K562 (cell line): ENCODE measurements around the gene SCAMP5. TPM values are rescaled to one million over a fixed set of nuclear protein-coding genes. Genes with fewer than 3 reads are reported as not detected.

ENCODE experiments used
- ATAC-seq: fragments of 200-7000 bp; cut with Tn5 transposase; 3 replicates; pipeline ENCODE4 v1.9.1; 2020; ENCODE audit warnings: moderate library complexity
- BruUV-seq: library from RNA; stranded (reverse); fragments of 400-500 nt; replicated peaks from 2 replicates; lab custom pipeline; 2021; lab: Mats Ljungman, UMichigan
- CTCF ChIA-PET: fragments of 300-600 bp; formaldehyde crosslinking; extraction: SDS; loops from one replicate; lab custom pipeline; 2021; ENCODE audit warnings: low intra/inter-chr PET ratio; lab: Yijun Ruan, JAX
- POLR2A ChIA-PET: fragments of 300-600, 350-650 bp; sonication (Branson Sonifier 250); formaldehyde crosslinking; extraction: SDS; loops from one replicate; lab custom pipeline; 2021; ENCODE audit warnings: antibody characterized with exemption, inconsistent platforms; lab: Yijun Ruan, JAX
- DNase-seq, 4 experiments: peaks; one replicate each; pipeline versions ENCODE4 v3.0.0 to v3.0.0-alpha.2; 2011 to 2018; ENCODE audit warnings: low spot score in 3 of 4, mixed read lengths in 3 of 4; ENCODE audit errors: extremely low read depth in 1 of 4
- FAIRE-seq: peaks from 2 replicates; lab custom pipeline; 2011; peaks lifted over from hg19 to GRCh38; lab: Jason Lieb, UNC
- H2AFZ ChIP-seq: 2 replicates; pipeline ENCODE4 v1.6.0; 2011; ENCODE audit warnings: low read depth, low read length, control low read depth, inconsistent platforms
- H3K27ac ChIP-seq: fragments of 200-600 bp; 3 replicates; pipeline ENCODE4 v1.8.0; 2011; ENCODE audit warnings: low read depth, mild to moderate bottlenecking, control low read depth, inconsistent platforms, low read length, moderate library complexity, mixed read lengths; ENCODE audit errors: extremely low read depth
- H3K27me3 ChIP-seq, 2 experiments: fragments of 300-600 bp in 1 of 2; 2 replicates in 1 of 2; 3 replicates in 1 of 2; pipeline versions ENCODE4 v1.6.0 to v1.8.0; 2011; ENCODE audit warnings: inconsistent platforms in 2 of 2, low read length in 2 of 2, mild to moderate bottlenecking in 1 of 2, mixed read lengths in 1 of 2, moderate library complexity in 1 of 2; ENCODE audit not compliant: control insufficient read depth in 2 of 2, insufficient read depth in 2 of 2
- H3K36me3 ChIP-seq: fragments of 300-600 bp; 3 replicates; pipeline ENCODE4 v1.8.0; 2011; ENCODE audit warnings: mild to moderate bottlenecking, low read length, inconsistent platforms; ENCODE audit not compliant: control insufficient read depth, insufficient read depth
- H3K4me1 ChIP-seq, 2 experiments: fragments of 200-600 bp in 1 of 2; replicated peaks in 1 of 2; 2 replicates in 1 of 2; 3 replicates in 1 of 2; pipeline versions ENCODE4 v1.5.1 to v1.8.0; 2011; ENCODE audit warnings: inconsistent platforms in 2 of 2, low read length in 2 of 2, mild to moderate bottlenecking in 1 of 2, mixed read lengths in 1 of 2, moderate library complexity in 1 of 2; ENCODE audit not compliant: control insufficient read depth in 2 of 2, insufficient read depth in 2 of 2
- H3K4me2 ChIP-seq: 2 replicates; pipeline ENCODE4 v1.6.1; 2011; ENCODE audit warnings: low read length, control low read depth, inconsistent platforms, mixed read lengths; ENCODE audit not compliant: insufficient read depth
- H3K4me3 ChIP-seq: fragments of 200-600 bp; sonication (generic), shearing (Covaris generic); 2 replicates; pipeline ENCODE4 v1.5.1; 2016; ENCODE audit warnings: control low read depth, inconsistent platforms
- H3K79me2 ChIP-seq: fragments of 200-600 bp; 3 replicates; pipeline ENCODE4 v1.8.0; 2011; ENCODE audit warnings: low read length, inconsistent platforms; ENCODE audit not compliant: control insufficient read depth, insufficient read depth
- H3K9ac ChIP-seq, 2 experiments: 2 replicates each; pipeline versions ENCODE4 v1.6.0 to v1.6.1; 2011; ENCODE audit warnings: low read depth in 2 of 2, low read length in 2 of 2, control low read depth in 1 of 2, inconsistent platforms in 1 of 2, mild to moderate bottlenecking in 1 of 2, mixed read lengths in 1 of 2; ENCODE audit not compliant: insufficient read depth in 1 of 2
- H3K9me1 ChIP-seq: one replicate; pipeline ENCODE4 v1.6.0; 2011; ENCODE audit warnings: inconsistent platforms, mild to moderate bottlenecking, low read length, moderate library complexity; ENCODE audit not compliant: control insufficient read depth, insufficient read depth
- H3K9me3 ChIP-seq: replicated peaks from 2 replicates; pipeline ENCODE4 v1.5.1; 2011; ENCODE audit warnings: low read depth, low read length, inconsistent platforms; ENCODE audit not compliant: control insufficient read depth, insufficient read depth
- H4K20me1 ChIP-seq: replicated peaks from 2 replicates; pipeline ENCODE4 v1.6.1; 2011; ENCODE audit warnings: low read length, inconsistent platforms, mixed read lengths; ENCODE audit not compliant: control insufficient read depth, insufficient read depth
- CREBBP ChIP-seq: IDR thresholded peaks from one replicate; pipeline ENCODE4 v1.6.1; 2012; ENCODE audit warnings: low read depth, mild to moderate bottlenecking, control low read depth, inconsistent platforms, low read length
- CTCFL ChIP-seq: IDR thresholded peaks from 2 replicates; pipeline ENCODE4 v1.6.1; 2011; ENCODE audit warnings: borderline replicate concordance, low read depth, mild to moderate bottlenecking, moderate library complexity, low read length; ENCODE audit not compliant: insufficient read depth, poor library complexity, severe bottlenecking
- DPF2 ChIP-seq: fragments of 450-650 bp; IDR thresholded peaks from 2 replicates; pipeline ENCODE4 v1.6.1; 2016
- FOXJ3 ChIP-seq: sonication (generic); formaldehyde crosslinking; IDR thresholded peaks from 2 replicates; pipeline ENCODE4 v1.4.0; 2020; ENCODE audit warnings: mild to moderate bottlenecking, missing genetic modification reagents
- JUNB ChIP-seq: fragments of 450-650 bp; formaldehyde crosslinking; conservative IDR thresholded peaks from 2 replicates; pipeline ENCODE4 v1.4.0; 2020; ENCODE audit warnings: mild to moderate bottlenecking
- PATZ1 ChIP-seq: fragments of 250-450 bp; sonication (Bioruptor Pico); IDR thresholded peaks from 2 replicates; pipeline ENCODE4 v1.5.0; 2020; ENCODE audit warnings: mild to moderate bottlenecking, borderline replicate concordance
- POLR2H ChIP-seq: IDR thresholded peaks from 2 replicates; pipeline ENCODE4 v1.6.1; 2016; ENCODE audit warnings: missing genetic modification characterization, low read depth, mild to moderate bottlenecking, control low read depth, missing compliant biosample characterization, moderate library complexity
- RBM22 ChIP-seq: fragments of 200-400 bp; formaldehyde crosslinking; IDR thresholded peaks from 2 replicates; pipeline ENCODE4 v1.6.1; 2018; ENCODE audit warnings: low read length, low read depth; ENCODE audit not compliant: poor library complexity, severe bottlenecking
- RHOXF2B ChIP-seq: fragments of 250-450 bp; sonication (Bioruptor Pico); conservative IDR thresholded peaks from 2 replicates; pipeline ENCODE4 v1.5.1; 2021
- SRSF1 ChIP-seq: fragments of 200-400 bp; formaldehyde crosslinking; IDR thresholded peaks from 2 replicates; pipeline ENCODE4 v1.6.1; 2017; ENCODE audit warnings: mild to moderate bottlenecking, low read depth, low read length, moderate library complexity
- TEAD1 ChIP-seq, 2 experiments: fragments of 450-650 bp in 1 of 2; sonication (generic) in 1 of 2; formaldehyde crosslinking; IDR thresholded peaks; 2 replicates each; pipeline versions ENCODE4 v1.4.0 to v1.8.0; 2020 to 2022; ENCODE audit warnings: mild to moderate bottlenecking in 2 of 2, missing genetic modification reagents in 1 of 2
- ZBTB11 ChIP-seq, 3 experiments: fragments of 200-800 bp in 1 of 3; fragments of 250-450 bp in 1 of 3; fragments of 450-650 bp in 1 of 3; sonication (Bioruptor Pico) in 1 of 3; sonication (Bioruptor generic) in 1 of 3; formaldehyde crosslinking in 1 of 3; IDR thresholded peaks; 2 replicates each; pipeline versions ENCODE4 v1.6.1 to v1.8.0; 2016 to 2022; ENCODE audit warnings: mild to moderate bottlenecking in 2 of 3, missing genetic modification characterization in 2 of 3, missing compliant biosample characterization in 1 of 3, moderate library complexity in 1 of 3
- ZNF445 ChIP-seq: fragments of 250-450 bp; sonication (Bioruptor Pico); IDR thresholded peaks from 2 replicates; pipeline ENCODE4 v1.4.0; 2020; ENCODE audit warnings: low read depth, mild to moderate bottlenecking, moderate library complexity
- WGBS: fragments of 100-300 bp; shearing (Covaris generic); methylation state at CpG from one replicate; pipeline ENCODE4 v1.1.6; 2016; ENCODE audit warnings: low coverage, mixed read lengths; ENCODE audit not compliant: insufficient coverage; ENCODE audit errors: missing lambda C conversion rate; 5-methylcytosine and 5-hydroxymethylcytosine counted together
- in situ Hi-C: fragments of 300-500 bp; cut with MboI; formaldehyde crosslinking; loops from 4 replicates; pipeline ENCODE4 v1.15.0; 2018; ENCODE audit warnings: inconsistent platforms, mixed read lengths
- intact Hi-C: fragments of 100-400 bp; cut with micrococcal nuclease; formaldehyde crosslinking; loops from 2 replicates; pipeline ENCODE4 v1.14.2; 2022
- polyA plus RNA-seq, 8 experiments: library from polyadenylated mRNA; depleted of rRNA in 4 of 8; stranded (reverse) in 5 of 8; unstranded in 3 of 8; fragments of >200 nt; fragmentation: Nextera tagmentation in 2 of 8; fragmentation: Illumina TruSeq in 1 of 8; extraction: Ambion mirVana in 2 of 8; extraction: Trizol in 1 of 8; gene quantifications; 2 replicates each; pipeline versions ENCODE4 v1.2.1 to v1.2.3, GENCODE V29; 2011 to 2014; ENCODE audit warnings: inconsistent platforms in 1 of 8, missing spikeins in 1 of 8
- total RNA-seq, 7 experiments: library from RNA; depleted of rRNA in 6 of 7; stranded (reverse); fragments of >200 nt in 6 of 7; fragmentation: Illumina TruSeq in 2 of 7; extraction: Trizol in 2 of 7; gene quantifications; 2 replicates each; pipeline versions ENCODE4 v1.2.1 to v1.2.3, GENCODE V29; 2011 to 2021; ENCODE audit warnings: low replicate concordance in 1 of 7

Gene SCAMP5
- total and polyA plus RNA-seq, 9 of the 15 experiments (the other 6 are each of a cell fraction or from before 2014, with no cell fraction given): 0.09 to 0.29 (median 0.19) TPM; not detected in 5

- in situ Hi-C loops: no loop called here
- Histone ChIP-seq H3K9me3 (no peaks in the 10 kb centered on the region), H2AFZ (no peak overlapping the region), H3K4me1 (peaks cover 30 to 50% of the 10 kb centered on the region in 2 experiments), H3K36me3 (no peaks in the 10 kb centered on the region), H3K79me2 (peaks cover 7% of the 10 kb centered on the region; the same call in 1 of the 3 replicates), H3K27me3 (peaks cover 33 to 53% of the 10 kb centered on the region in 2 experiments), H3K4me2 (no peak overlapping the region), H4K20me1 (peaks cover 24% of the 10 kb centered on the region), H3K27ac (no peak overlapping the region), H3K9ac (no peak overlapping the region), H3K9me1 (peaks cover under 1% of the 10 kb centered on the region), H3K4me3 (no peak overlapping the region)
- no peak for ATAC-seq
- ChIA-PET CTCF (interaction anchor here (0.6 kb wide), 2 partner anchors 231 to 287 kb away, joined by 3 read pairs; no protein-coding TSS in a partner anchor), POLR2A (interaction anchor here (0.6 to 1.4 kb wide), 4 partner anchors 16 to 357 kb away, joined by 3 to 5 read pairs (median 4); no protein-coding TSS in a partner anchor)
- no TSS peak for BruUV-seq
- no peak for FAIRE-seq
- intact Hi-C loops: loop anchor here (10.0 kb wide), 2 partner anchors 246 to 584 kb away; partner anchors contain the start of gene C15orf39
- 33% methylated on average over 35 of the region's 47 CpGs for WGBS
- DNase-seq: peak in 1 of 4 experiments; percentile 7
- no peak for TF ChIP-seq JUNB (CRISPR knock-in tag)
- TF ChIP-seq RBM22: no peak
- TF ChIP-seq ZBTB11 (CRISPR knock-in tag; IDR thresholded peaks at IDR 0.05): no peak
- TF ChIP-seq DPF2: no peak
- no peak for TF ChIP-seq TEAD1 (CRISPR knock-in tag; IDR thresholded peaks at IDR 0.05)
- no peak for TF ChIP-seq CREBBP
- no peak for TF ChIP-seq POLR2H (tag)
- no peak for TF ChIP-seq RHOXF2B (CRISPR knock-in tag)
- no peak for TF ChIP-seq PATZ1 (CRISPR knock-in tag)
- no peak for TF ChIP-seq SRSF1
- TF ChIP-seq FOXJ3 (CRISPR knock-in tag): no peak
- no peak for TF ChIP-seq CTCFL
- no peak for TF ChIP-seq ZNF445 (CRISPR knock-in tag)
Measured at GRCh38 chr15:74958908-74959585, 36.3 kb upstream of the SCAMP5 start.
